GM19438 (cell line): ENCODE results near the gene PIK3C2B.
A peak's percentile ranks its signal among the peaks of the same experiment; 100 is the strongest.
"Not testable (repeated sequence)": the region's sequence is repeated elsewhere in the genome, so short reads cannot be mapped to it uniquely, and the experiment has no call there.

Source experiments
- ATAC-seq: cut with Tn5 transposase; IDR thresholded peaks from one replicate; pipeline ENCODE4 v1.9.1; 2021; ENCODE audit warnings: low read depth; ENCODE audit not compliant: unreplicated experiment

Gene PIK3C2B

GRCh38 chr1:204494281-204495077 lies at the start of gene PIK3C2B:
Gene PIK3C2B, minus strand, starts transcription at chr1:204494805. Its CDS starts 25,003 bp downstream, at chr1:204469802.
- ATAC-seq = peak; percentile 85

GRCh38 chr1:204544321-204544720 lies 49.7 kb upstream of the PIK3C2B start:
- no peak for ATAC-seq

- no peak for ATAC-seq
Measured at GRCh38 chr1:204541626-204542025, 47.0 kb upstream of the PIK3C2B start.

- no peak for ATAC-seq
Measured at GRCh38 chr1:204532832-204533231, 38.2 kb upstream of the PIK3C2B start.

- peak; percentile 88 for ATAC-seq
Measured at GRCh38 chr1:204530932-204531331, 36.3 kb upstream of the PIK3C2B start.

GRCh38 chr1:204529371-204529895 lies 34.8 kb upstream of the PIK3C2B start:
- no peak for ATAC-seq

- ATAC-seq = no peak
Measured at GRCh38 chr1:204528677-204529076, 34.1 kb upstream of the PIK3C2B start.

GRCh38 chr1:204528241-204528640 lies 33.6 kb upstream of the PIK3C2B start:
- ATAC-seq = no peak

- ATAC-seq = no peak
Measured at GRCh38 chr1:204524986-204525385, 30.4 kb upstream of the PIK3C2B start.

- ATAC-seq = no peak
Measured at GRCh38 chr1:204523605-204524215, 29.1 kb upstream of the PIK3C2B start.

- not testable (repeated sequence) for ATAC-seq
Measured at GRCh38 chr1:204521941-204522521, 27.4 kb upstream of the PIK3C2B start.

- ATAC-seq = no peak
Measured at GRCh38 chr1:204520834-204521709, 26.5 kb upstream of the PIK3C2B start.

GRCh38 chr1:204517382-204517781 lies 22.8 kb upstream of the PIK3C2B start:
- ATAC-seq = not testable (repeated sequence)

GRCh38 chr1:204516180-204516879 lies 21.7 kb upstream of the PIK3C2B start, which contains the start of gene MDM4:
Gene MDM4, plus strand, starts transcription at chr1:204516406. Its CDS starts 9,113 bp downstream, at chr1:204525519.
- peak; percentile 71 for ATAC-seq

GRCh38 chr1:204514828-204515227 lies 20.2 kb upstream of the PIK3C2B start:
- no peak for ATAC-seq

GRCh38 chr1:204513117-204513716 lies 18.6 kb upstream of the PIK3C2B start:
- peak; percentile 31 for ATAC-seq

GRCh38 chr1:204511366-204511765 lies 16.8 kb upstream of the PIK3C2B start:
- ATAC-seq = no peak

GRCh38 chr1:204509186-204509635 lies 14.6 kb upstream of the PIK3C2B start:
- no peak for ATAC-seq
